ENCODE results near the gene AP3B1.

Gene AP3B1

GRCh38 chr5:78283802-78284201, 10.7 kb downstream of the AP3B1 start:
- ATAC-seq (ENCODE audit: insufficient read depth, low read depth) (no peak), DNase-seq (no peak)

DNA sequence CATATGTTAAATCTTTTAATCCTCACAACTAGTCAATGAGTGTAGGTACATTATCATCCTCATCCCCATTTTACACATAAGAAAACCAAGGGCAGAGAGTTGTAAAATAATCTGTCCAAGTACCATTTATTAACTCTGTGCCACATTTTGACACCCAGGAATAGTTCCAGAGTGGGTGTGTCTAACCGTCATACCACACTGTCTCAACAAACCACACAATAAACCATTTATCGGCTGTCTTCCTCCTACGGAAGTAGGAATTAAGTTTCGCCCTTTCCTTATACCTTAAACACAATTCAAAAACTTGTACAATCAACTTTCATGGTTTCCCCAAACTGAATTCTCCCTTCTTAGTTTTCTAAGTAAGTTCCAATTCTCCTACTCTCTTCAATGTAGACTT, 11.4 kb downstream of the AP3B1 start:
- H3K27ac ChIP-seq (ENCODE audit: low read length) = no peak overlapping the region
- H2AFZ ChIP-seq (ENCODE audit: low read depth, low read length) = no peak overlapping the region
- H3K4me2 ChIP-seq (ENCODE audit: insufficient read depth, low read length) = no peak overlapping the region
- no peaks in the 10 kb centered on the region for H3K4me1 ChIP-seq (ENCODE audit: insufficient read depth, low read length)
- no peaks in the 10 kb centered on the region for H3K9me3 ChIP-seq (ENCODE audit: insufficient read depth, low read length, severe bottlenecking)
- ATAC-seq (ENCODE audit: insufficient read depth, low read depth) = no peak
- H3K9ac ChIP-seq (ENCODE audit: low read depth, low read length) = no peak overlapping the region
- H3K36me3 ChIP-seq (ENCODE audit: insufficient read depth, low read length) = no peaks in the 10 kb centered on the region; the same call in 1 of the 2 replicates
- DNase-seq = no peak
- no peak for TF ChIP-seq EZH2 (IDR thresholded peaks at IDR 0.05; ENCODE audit: borderline replicate concordance, low read depth, low read length, severe bottlenecking)
- TF ChIP-seq, protein P1, sequence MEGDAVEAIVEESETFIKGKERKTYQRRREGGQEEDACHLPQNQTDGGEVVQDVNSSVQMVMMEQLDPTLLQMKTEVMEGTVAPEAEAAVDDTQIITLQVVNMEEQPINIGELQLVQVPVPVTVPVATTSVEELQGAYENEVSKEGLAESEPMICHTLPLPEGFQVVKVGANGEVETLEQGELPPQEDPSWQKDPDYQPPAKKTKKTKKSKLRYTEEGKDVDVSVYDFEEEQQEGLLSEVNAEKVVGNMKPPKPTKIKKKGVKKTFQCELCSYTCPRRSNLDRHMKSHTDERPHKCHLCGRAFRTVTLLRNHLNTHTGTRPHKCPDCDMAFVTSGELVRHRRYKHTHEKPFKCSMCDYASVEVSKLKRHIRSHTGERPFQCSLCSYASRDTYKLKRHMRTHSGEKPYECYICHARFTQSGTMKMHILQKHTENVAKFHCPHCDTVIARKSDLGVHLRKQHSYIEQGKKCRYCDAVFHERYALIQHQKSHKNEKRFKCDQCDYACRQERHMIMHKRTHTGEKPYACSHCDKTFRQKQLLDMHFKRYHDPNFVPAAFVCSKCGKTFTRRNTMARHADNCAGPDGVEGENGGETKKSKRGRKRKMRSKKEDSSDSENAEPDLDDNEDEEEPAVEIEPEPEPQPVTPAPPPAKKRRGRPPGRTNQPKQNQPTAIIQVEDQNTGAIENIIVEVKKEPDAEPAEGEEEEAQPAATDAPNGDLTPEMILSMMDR (IDR thresholded peaks at IDR 0.05; ENCODE audit: borderline replicate concordance, extremely low read depth, low read length, poor library complexity, severe bottlenecking) = no peak
- peaks cover 81% of the 10 kb centered on the region for H3K79me2 ChIP-seq (ENCODE audit: insufficient read depth, low read length)
- no peak overlapping the region for H3K4me3 ChIP-seq (ENCODE audit: low read depth in 1 of 2, low read length in 2 of 2)
- H4K20me1 ChIP-seq (ENCODE audit: insufficient read depth, low read length) = peaks cover 26% of the 10 kb centered on the region; the same call in 1 of the 2 replicates
- H3K27me3 ChIP-seq (ENCODE audit: insufficient read depth, low read length, poor library complexity) = no peaks in the 10 kb centered on the region

More at GRCh38 chr5:78283802-78284201, 10.7 kb downstream of the AP3B1 start:
- Histone ChIP-seq H2AFZ (ENCODE audit: low read depth, low read length) (no peak overlapping the region), H3K9me3 (ENCODE audit: insufficient read depth, low read length, severe bottlenecking) (no peaks in the 10 kb centered on the region), H3K27ac (ENCODE audit: low read length) (no peak overlapping the region), H3K4me2 (ENCODE audit: insufficient read depth, low read length) (no peak overlapping the region), H3K4me3 (ENCODE audit: low read depth in 1 of 2, low read length in 2 of 2) (no peak overlapping the region), H3K9ac (ENCODE audit: low read depth, low read length) (no peak overlapping the region), H3K27me3 (ENCODE audit: insufficient read depth, low read length, poor library complexity) (no peaks in the 10 kb centered on the region), H3K79me2 (ENCODE audit: insufficient read depth, low read length) (peaks cover 84% of the 10 kb centered on the region), H4K20me1 (ENCODE audit: insufficient read depth, low read length) (peaks cover 22% of the 10 kb centered on the region; the same call in 1 of the 2 replicates), H3K36me3 (ENCODE audit: insufficient read depth, low read length) (no peaks in the 10 kb centered on the region; the same call in 1 of the 2 replicates), H3K4me1 (ENCODE audit: insufficient read depth, low read length) (no peaks in the 10 kb centered on the region)
- TF ChIP-seq EZH2 (IDR thresholded peaks at IDR 0.05; ENCODE audit: borderline replicate concordance, low read depth, low read length, severe bottlenecking) = no peak
- TF ChIP-seq, protein P1 (IDR thresholded peaks at IDR 0.05; ENCODE audit: borderline replicate concordance, extremely low read depth, low read length, poor library complexity, severe bottlenecking) = no peak

DNA sequence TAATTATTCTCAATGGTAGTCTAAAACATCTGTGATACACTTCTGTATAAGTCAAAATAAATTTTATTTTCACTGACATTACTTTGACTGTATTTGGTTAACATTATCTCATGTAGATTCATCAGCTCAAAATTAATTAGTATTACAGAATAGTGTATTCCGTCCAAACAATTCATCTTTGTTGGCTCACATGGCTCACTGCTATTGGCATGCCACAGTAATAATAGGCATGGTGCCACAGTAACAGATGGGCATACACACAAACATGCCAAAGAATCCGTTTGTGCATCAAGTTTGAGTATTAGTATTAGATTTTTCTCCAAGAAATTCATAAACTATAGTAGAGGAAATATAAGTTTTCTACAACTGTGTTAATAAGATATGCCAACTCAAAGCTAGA, 14.2 kb downstream of the AP3B1 start:
- ATAC-seq (ENCODE audit: insufficient read depth, low read depth) = no peak
- no peaks in the 10 kb centered on the region for H3K9me3 ChIP-seq (ENCODE audit: insufficient read depth, low read length, severe bottlenecking)
- peaks cover 28% of the 10 kb centered on the region; the same call in 1 of the 2 replicates for H4K20me1 ChIP-seq (ENCODE audit: insufficient read depth, low read length)
- no peak overlapping the region for H3K27ac ChIP-seq (ENCODE audit: low read length)
- no peaks in the 10 kb centered on the region for H3K27me3 ChIP-seq (ENCODE audit: insufficient read depth, low read length, poor library complexity)
- H3K4me3 ChIP-seq (ENCODE audit: low read depth in 1 of 2, low read length in 2 of 2) = no peak overlapping the region
- DNase-seq = no peak
- TF ChIP-seq, protein P1 (IDR thresholded peaks at IDR 0.05; ENCODE audit: borderline replicate concordance, extremely low read depth, low read length, poor library complexity, severe bottlenecking) = no peak
- no peak for TF ChIP-seq EZH2 (IDR thresholded peaks at IDR 0.05; ENCODE audit: borderline replicate concordance, low read depth, low read length, severe bottlenecking)
- no peak overlapping the region for H2AFZ ChIP-seq (ENCODE audit: low read depth, low read length)
- no peak overlapping the region for H3K9ac ChIP-seq (ENCODE audit: low read depth, low read length)
- no peak overlapping the region for H3K4me2 ChIP-seq (ENCODE audit: insufficient read depth, low read length)
- H3K79me2 ChIP-seq (ENCODE audit: insufficient read depth, low read length) = peaks cover 76% of the 10 kb centered on the region
- no peaks in the 10 kb centered on the region; the same call in 1 of the 2 replicates for H3K36me3 ChIP-seq (ENCODE audit: insufficient read depth, low read length)
- H3K4me1 ChIP-seq (ENCODE audit: insufficient read depth, low read length) = no peaks in the 10 kb centered on the region
